GM19238 (cell line): Measurements from ENCODE around the gene CSNK1E.

Source experiments
- DNase-seq: peaks from one replicate; pipeline ENCODE4 v3.0.0; 2011; ENCODE audit warnings: low spot score; ENCODE audit not compliant: insufficient read length

Gene CSNK1E

GRCh38 chr22:38335077-38335476, 17.8 kb upstream of the CSNK1E start:
- no peak for DNase-seq

- no peak for DNase-seq
Observed at GRCh38 chr22:38327805-38328204, 10.6 kb upstream of the CSNK1E start.

GRCh38 chr22:38327396-38327795, 10.2 kb upstream of the CSNK1E start:
- DNase-seq: no peak

DNA sequence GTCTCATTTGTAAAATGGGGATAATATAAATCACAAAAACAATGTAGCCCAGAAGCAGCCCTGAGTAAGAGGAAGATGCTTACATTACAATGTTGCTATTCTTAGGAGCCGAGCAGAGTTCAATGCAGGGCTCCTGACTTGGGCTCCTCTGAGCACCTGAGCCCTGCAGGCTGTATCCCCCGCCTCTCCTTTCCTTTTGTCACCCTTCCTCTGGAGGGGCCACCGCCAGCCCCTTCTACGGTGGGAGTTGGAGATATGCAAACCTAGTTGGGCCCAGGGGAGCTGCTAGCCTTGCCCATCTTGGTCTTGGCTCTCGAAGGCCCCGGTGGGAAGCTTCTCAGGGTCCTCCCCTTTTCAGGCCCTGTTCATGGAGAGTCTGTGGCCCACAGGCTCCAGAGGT, 8.4 kb upstream of the CSNK1E start:
- no peak for DNase-seq

- no peak for DNase-seq
Observed at GRCh38 chr22:38320605-38321402, 3.6 kb upstream of the CSNK1E start.

- no peak for DNase-seq
Observed at GRCh38 chr22:38318792-38319773, 1.9 kb upstream of the CSNK1E start.

- DNase-seq: no peak
Observed at GRCh38 chr22:38317995-38318715, 922 bp upstream of the CSNK1E start.

DNA sequence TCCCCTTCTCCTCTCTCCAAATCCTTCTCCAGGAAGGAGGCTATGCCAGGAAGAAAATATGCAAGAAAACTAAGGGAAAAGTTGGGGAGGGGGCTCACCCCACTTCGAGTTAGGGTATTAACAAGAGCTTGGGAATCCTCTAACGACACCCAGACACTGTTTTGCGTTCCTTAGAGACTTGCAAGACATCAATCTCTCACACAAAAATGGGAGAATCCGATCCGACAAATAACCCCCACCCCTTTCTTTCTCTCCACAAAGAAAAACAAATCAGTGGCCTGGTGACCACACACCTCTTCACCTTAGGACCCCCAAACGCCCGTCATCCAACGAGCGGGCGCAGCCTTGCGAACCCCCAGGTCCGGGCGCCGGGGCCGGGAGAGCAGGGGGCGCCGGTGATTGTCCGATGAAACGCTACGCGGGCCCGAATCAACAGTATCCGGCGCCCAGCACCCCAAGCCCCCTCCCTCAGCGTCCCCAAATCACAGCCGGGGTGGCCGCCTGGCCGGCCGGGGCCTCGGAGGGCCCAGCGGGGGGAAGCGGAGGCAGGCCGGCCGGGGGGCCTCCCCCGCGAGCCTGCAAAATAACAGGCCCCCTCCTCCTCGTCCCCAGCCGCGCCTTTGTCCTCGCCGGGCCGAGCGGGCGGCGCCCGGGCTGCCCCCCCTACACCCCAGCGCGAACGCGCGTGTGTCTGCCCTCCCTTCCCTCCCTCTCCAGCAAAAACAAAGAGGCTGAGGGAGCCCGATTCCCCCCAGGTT, 690 bp downstream of the CSNK1E start:
- DNase-seq: peak; percentile 69

DNA sequence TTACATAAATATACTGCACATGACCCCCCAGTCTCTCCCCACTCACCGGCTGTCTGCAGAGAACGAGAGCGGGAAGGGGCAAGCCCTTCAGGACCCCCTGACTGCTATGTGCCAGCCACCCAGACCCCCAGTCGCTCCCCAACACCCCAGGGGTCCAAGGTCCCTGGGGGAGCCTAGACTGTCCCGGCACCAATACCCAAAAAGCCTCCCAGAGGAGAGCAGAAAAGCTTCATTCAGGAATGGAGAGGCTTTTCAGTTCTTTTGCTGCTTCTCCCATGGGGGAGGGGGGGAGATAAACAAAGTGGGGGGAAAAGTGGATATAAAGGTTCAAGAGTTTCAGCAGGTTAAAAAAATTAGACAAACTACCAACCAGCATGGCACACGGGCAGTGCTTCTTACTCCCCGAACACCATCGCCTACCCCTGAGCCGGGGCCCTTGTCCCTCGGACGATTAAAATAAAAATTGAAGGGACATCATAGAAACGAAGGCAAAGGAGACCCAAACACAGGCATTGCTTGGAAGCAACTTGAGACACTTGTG, 1.3 kb downstream of the CSNK1E start:
- DNase-seq: no peak

GRCh38 chr22:38314933-38315822, 2.1 kb downstream of the CSNK1E start:
- DNase-seq: no peak

GRCh38 chr22:38314051-38314932, 2.9 kb downstream of the CSNK1E start:
- DNase-seq: no peak

GRCh38 chr22:38313384-38313955, 3.8 kb downstream of the CSNK1E start:
- no peak for DNase-seq

DNA sequence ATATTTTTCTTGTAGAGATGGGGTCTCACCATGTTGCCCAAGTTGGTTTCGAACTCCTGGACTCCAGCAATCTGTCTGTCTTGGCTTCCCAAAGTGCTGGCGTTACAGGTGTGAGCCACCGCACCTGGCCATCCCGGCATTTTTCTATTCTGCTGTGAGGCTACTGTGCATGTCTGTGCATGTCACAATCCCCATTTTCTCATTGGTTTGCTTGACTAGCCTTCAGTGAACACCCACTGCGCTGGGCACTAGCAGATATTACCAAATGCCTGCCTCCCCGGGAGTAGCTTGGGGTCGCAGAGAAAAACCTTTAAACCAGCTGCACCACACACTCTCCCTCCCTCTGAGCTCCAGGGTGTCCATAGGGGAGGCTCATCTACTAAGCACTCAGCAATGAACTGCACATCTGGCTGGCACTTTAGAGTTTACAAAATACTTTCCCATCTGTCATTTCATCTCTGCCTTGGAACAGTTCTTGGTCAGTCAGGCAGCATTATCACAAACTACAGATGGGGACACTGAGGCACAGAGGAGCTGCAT, 4.9 kb downstream of the CSNK1E start:
- DNase-seq: no peak

DNA sequence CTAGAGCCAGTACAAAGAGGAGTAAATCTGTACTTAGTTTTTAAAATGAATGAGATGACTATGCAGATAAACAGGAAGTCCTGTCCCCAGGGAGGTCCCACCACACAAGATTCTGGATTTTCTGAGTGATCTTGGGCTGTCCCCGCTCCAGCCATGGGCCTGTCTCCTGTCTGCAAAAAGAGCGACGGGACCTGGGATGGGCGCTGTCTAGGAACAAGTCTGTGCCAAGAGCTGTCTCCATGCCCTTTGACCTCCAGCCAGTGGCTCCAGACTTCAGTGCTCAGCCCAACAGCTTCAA, 6.0 kb downstream of the CSNK1E start:
- no peak for DNase-seq

DNA sequence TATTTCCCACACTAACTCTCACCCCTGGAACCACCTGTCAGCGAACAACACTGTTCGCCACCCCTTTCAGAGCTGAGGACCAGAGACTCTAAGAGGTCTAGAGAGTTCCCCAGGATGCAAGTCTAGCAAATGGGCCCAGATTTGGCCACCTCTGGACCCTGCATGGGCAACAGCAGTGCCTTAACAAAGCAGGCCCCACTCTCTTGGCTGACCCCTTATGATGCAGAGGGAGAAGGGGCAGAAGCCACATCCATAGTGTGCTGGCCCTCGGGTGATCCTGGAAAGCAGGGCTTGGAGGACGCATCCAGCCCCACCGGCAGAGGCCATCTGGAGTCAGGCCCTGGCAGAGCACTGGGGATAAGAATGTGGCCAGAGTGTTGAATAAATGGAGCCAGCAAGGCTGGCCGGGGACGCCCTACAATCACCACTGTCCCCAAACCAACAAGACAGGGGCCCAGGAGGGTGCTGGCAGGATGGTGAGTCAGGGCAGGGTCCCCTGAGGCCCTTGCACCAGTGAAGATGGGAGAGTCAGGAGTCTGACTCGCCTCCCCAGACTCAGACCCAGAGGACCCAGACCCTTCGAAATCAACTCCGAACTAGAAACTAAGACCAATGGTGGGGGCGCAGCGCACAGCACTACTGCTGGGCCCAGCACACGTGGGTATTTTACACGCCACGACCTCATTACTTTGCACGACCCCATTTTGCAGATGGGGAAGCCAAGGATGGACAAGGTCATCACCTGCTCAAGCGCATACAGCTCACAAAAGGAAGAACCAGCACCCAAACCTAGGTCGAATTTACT, 6.5 kb downstream of the CSNK1E start:
- no peak for DNase-seq

GRCh38 chr22:38309614-38310517, 7.4 kb downstream of the CSNK1E start:
- no peak for DNase-seq
